ENCODE measurements around the gene NELL2.
"Not testable (repeated sequence)": the region's sequence is repeated elsewhere in the genome, so short reads cannot be mapped to it uniquely, and the experiment has no call there.

The NELL2 gene

DNA sequence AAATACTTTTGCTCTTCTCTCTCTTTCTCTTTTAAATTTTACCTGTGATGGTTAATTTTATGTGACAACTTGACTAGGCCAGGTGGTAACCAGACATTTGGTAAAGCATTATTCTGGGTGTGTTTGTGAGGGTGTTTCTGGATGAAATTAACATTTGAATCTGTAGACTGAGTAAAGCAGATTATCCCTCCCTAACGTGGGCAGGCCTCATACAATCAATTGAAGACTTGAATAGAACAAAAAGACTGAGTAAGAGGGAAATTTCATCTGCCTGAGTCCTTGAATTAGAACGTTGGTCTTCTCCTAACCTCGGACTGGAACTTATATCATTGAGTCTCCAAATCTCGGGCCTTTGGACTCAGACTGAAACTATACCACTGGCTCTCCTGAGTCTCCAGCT is 182.1 kb downstream of the NELL2 start:
- no peak for DNase-seq (ENCODE audit: low spot score)

DNA sequence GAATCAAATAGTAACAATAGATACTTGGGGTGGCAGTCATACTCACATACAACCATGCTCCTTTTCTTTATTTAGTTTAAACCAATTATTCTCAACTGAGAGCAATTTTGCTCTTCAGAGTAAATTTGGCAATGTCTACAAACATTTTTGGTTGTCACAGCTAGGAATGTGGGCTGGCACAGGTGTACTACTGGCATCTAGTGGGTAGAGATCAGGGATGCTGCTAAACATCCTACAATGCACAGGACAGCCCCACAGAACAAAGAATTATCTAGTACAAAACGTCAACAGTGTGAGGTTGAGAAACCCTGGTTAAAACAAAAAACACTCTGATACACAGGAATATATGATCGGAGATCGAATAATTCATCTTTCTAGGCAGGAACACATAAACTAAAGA is 186.5 kb downstream of the NELL2 start:
- DNase-seq (ENCODE audit: low spot score): no peak

DNA sequence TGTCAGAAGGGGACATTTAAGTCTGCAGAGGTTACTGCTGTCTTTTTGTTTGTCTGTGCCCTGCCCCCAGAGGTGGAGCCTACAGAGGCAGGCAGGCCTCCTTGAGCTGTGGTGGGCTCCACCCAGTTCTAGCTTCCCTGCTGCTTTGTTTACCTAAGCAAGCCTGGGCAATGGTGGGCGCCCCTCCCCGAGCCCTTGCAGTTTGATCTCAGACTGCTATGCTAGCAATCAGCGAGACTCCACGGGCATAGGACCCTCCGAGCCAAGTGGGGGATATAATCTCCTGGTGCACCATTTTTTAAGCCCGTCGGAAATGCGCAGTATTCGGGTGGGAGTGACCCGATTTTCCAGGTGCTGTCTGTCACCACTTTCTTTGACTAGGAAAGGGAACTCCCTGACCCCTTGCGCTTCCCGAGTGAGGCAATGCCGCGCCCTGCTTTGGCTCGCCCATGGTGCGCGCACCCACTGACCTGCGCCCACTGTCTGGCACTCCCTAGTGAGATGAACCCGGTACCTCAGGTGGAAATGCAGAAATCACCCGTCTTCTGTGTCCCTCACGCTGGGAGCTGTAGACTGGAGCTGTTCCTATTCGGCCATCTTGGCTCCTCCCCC is 189.2 kb downstream of the NELL2 start:
- not testable (repeated sequence) for DNase-seq (ENCODE audit: low spot score)

DNA sequence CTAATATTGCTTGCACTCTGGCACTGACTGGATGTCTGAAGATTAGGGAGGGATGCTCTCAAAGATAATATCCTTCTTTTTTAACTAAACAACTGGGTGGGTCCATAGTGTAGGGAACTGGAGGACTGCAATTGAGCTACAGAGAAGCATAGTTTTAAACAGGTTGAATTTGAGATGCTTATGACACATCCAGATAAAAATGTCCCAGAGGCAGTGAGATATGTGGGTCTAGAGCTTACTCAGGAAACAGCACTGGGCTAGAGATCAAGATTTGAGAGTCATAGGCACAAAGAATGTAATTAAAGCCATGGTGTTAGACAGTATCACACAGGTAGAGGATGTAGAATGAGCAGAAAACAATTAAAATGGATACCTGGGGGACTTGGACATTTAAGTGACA is 198.4 kb downstream of the NELL2 start:
- DNase-seq (ENCODE audit: low spot score): no peak

DNA sequence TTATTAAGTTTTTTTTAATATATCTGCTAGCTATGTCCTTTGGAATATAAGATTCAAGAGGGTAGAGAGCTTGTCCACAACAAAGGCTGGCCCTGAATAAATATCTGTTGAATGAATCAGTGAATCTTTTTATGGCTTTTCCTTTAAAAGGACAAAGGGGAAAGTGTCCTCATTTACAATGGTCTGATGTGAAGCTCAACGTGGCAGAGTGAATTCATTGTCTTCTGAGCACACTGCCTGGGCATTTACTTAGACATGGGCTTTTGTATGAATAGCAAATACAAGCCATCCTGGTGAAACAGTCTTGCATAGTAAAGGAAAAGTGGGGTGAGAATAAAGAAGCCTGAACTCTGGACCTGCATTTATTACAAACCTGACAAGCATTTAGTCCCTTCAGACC is 201.2 kb downstream of the NELL2 start:
- DNase-seq (ENCODE audit: low spot score): no peak

DNA sequence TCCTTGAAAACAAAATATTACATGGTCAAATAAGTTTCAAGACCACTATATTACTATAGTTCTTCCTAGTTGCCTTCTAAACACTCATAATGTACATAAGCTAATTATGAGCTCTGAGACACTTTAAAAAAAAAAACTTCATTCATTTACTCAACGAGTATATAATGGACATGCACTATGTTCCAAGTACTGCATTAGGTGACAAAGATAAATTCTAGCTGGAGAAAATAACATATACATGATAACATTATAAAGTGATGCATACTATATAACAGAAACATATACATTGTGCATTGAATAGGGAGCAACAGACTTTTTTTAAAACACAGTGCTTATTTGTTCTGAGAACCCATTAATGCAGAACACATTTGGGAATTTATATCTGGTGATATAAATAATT is 202.3 kb downstream of the NELL2 start:
- no peak for DNase-seq (ENCODE audit: low spot score)

DNA sequence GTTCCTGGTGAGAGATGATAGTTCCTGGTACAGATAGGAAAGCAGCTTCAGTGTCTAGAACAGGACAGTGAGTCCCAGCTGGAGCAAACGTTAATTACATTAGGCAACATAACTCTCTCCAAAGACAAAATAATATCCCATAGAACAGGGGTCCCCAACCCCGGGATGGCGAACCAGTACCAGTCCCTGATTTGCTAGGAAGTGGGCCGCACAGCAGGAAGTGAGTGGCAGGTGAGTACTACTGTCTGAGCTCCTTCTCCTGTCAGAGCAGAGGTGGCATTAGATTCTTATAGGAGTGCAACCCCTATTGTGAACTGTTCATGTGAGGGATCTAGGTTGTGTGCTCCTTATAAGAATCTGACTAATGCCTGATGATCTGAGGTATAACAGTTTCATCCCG is 204.1 kb downstream of the NELL2 start:
- DNase-seq (ENCODE audit: low spot score): no peak

DNA sequence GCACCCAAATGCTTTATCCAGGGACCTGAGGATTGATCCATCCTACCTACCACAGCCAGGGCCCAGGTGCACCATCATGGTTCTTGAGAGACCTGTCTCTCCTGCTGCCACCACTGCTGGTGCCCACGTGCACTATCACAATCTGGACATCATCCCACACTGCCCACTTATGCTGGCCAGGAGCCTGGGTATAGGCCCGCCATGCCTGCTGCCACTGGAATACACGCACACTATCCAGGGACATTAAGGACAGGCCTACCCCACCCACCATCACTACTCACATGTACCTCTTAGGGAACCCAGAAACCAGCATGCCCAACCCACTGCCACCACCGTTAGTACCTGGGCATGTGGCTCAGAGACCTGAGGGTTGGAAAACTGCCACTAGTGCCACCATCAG is 207.7 kb downstream of the NELL2 start:
- DNase-seq (ENCODE audit: low spot score): no peak

DNA sequence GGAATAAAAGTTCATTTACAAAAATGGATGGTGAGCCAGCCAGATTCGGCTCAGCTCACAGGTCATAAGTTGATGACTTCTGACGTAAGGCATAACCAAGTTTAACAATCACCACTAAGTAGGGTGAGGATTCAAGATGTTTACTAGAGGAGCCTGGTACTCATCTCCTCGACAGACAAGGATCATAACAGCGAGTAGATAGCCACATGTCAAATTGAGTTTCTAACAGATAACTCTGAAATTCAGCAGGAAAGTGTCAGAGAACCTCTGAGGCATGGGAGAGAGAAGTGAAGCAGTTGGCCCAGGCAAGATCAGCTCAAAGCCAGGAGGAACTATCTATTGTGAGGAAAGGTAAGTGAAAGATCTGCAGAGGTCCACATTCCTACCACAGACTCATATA is 208.7 kb downstream of the NELL2 start:
- DNase-seq (ENCODE audit: low spot score): no peak

DNA sequence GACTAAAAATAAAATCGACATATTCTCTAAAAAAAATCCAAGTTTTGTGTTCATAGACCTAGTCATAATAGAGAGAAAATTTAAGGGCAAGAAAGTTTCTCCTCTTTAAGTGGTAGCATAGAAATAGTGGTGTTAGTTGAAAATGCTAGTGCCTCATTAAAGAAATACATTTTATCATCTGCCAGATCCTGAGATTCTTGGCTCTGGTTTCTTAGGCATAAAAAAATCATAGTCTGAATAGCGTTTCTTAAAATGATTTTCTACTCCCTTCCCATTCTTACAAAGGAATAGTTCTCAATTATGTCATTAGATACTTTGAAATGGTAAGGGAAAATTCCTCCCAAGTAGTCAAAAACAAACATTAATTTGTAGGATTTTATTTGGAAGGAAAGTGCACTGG is 212.8 kb downstream of the NELL2 start:
- DNase-seq (ENCODE audit: low spot score): no peak

DNA sequence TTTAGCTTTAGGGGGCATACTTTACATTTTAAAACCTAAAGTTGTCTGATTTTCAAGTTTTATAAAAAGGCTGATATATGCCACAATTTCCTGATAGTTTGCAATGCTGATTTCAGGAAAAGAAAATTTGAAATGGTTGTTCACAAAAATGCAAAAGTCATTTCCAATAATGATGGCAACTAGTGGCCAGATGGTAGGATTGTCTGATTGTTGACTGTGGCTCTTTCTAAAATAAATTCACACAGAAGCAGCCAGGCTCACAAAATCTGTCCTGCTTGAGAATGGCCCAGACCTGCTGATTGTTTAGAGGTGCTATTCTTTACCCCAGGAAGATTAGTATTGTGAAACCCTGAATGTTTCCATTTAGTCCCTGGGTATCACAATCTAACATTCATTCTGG is 220.3 kb downstream of the NELL2 start:
- no peak for DNase-seq (ENCODE audit: low spot score)

DNA sequence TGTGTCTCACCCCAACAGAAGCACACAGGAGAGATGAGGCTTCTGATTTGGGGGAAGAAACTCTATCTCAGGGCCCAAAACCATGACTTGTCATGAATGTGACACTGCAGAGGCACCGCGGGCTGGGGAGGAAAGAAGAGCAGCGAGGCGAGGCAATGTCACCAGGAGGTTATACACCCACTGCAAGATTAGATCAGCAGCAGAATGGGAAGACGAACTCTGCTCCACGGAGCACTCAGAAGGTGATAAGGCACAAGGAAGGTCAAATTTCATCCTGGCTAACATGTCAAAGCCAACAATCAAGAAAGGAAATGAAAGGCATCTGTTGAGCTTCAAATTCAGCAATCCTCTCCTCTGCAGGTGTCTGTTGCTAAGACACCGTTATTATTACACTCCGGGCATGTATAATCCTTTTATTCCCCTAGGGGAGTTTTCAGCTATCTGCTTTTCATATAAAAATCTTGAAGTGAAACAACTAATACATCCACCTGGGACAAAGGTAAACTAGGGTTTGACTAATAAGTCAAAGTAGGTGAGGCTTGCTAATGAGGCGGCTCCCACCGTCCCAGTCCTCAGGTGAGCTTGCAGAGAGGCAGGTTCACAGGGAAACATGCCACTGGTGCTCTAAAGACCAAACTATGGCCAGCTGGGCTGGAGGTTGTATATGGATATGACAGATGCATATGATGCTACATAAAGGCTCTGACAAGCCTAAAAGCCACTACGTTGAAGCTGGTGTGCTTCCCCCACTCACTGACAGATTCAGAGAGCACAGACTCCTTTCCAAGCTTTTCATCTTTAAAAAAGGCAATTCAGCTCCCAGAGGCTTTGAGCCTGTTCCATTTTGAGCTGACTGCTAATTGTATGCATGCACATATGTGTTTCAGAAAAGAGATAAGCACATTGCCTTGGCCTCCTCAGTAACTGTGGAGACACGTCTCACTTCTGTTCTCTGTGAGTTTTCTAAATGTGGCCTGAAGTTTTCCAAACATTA is 221.2 kb downstream of the NELL2 start:
- no peak for DNase-seq (ENCODE audit: low spot score)

DNA sequence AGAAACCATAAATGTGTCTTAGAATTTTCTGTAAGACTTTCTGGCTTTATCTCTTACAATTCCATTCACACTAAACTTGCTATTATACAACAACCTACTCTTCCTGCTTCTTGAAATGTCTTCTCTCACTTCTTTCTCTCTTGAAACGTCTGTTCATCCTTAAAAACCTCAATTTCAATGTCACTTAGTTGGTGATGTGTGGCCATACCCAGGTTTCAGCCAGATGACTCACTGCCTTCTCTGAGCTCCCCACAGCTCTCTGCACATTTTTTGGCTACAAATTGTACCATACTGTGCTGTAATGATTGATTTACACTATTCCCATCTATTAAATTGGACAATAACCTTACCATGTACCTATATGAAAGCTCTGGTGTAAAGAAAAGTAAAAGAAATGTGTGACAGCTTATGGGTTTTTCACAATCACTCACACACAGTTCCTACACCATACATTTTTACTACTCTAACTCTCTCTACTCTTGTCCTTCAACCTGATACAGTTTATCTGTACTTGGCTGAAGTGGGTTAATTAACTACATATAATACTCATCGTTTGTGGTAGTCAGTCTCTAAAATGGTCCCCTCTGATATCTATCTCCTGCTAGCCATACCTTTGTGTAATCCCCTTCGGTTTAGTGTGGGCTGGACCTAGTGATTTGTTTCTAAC is 222.1 kb downstream of the NELL2 start:
- DNase-seq (ENCODE audit: low spot score): no peak

DNA sequence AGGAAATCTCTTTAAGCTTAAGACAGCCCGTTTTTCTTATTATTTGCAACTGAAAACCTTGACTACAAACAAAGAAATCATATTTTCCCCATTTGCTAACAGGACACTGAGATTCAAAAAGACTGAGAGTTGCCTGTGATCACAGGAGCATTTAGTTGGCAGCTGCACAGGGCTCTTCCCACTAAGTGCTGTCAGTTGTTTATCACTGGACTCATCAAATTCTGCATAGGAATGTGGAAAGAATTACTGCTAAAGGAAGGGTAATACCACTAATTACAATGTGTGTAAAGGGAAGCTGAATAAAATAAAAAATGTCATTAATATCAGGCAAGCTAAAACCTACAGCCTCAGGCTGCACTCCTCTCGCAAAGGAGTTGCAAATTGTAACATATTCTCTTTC is 226.4 kb downstream of the NELL2 start:
- no peak for DNase-seq (ENCODE audit: low spot score)

DNA sequence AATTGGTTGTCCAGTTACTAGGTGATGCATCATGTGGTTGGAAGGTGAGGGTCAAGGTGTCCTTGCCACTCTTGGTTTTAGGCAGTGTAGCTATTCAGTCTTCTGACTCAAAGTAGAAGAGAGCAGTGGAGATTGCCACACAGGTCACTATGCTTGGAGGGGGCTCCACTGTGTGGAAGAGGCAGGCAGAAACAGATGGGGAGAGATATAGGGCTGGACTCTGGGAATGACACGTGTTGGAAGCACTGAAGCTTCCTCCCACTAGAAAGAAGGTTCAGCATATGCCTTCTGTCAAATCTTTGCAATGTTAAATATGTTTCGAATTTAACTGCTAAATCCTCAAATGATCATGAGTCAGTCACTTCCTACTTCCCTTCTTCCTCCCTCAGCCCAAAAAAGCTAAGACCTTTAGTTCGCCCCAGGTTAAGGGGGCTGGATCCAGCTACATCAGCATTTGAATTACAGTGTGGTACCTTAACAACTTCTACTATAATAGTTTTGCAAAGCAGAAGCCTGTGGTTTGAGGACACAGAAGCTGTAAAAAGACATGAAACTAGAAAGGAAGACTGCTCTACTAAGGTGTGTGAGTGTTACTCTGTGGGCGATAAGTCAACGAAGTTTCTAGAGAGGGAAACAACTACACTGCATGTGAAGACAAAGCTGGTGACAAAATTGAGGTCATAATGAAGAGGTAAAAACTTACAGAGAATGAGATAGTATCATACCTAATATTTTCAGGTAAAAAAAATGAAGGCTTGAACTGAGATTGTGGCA is 228.0 kb downstream of the NELL2 start:
- DNase-seq (ENCODE audit: low spot score): no peak

DNA sequence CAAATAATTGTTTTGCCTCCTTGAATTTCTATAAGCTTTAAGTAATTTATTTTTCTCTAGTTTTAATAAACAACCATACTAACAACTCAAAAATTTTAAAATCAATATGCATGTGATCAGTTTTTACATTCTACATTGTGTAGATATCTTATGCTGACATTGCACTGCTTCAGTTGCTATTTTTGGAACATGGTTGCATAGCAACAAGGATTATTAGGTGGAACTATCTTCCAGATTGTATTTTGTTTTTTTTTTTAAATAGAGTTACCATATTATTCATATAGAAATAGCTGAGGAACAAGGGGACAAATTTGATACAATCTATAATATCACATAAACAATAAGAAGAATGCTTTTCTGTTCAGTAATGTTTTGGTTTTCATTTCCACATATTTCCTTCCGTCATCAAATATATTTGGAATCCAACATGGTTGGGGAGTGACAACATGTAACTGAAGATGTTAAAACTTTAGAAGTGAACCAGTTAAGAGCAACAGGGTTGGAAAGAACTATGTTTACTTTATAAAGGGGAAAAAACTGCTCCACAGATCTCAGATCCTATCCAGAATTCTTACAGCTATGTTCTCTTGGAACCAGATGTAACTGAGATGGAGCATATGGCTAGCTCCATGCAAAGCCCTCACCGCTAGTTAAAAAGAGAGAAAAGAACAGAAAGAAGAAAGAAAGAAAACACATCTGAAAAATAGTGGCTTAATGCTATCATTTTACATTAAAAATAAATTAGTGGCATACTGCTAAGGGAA is 235.5 kb downstream of the NELL2 start:
- no peak for DNase-seq (ENCODE audit: low spot score)

DNA sequence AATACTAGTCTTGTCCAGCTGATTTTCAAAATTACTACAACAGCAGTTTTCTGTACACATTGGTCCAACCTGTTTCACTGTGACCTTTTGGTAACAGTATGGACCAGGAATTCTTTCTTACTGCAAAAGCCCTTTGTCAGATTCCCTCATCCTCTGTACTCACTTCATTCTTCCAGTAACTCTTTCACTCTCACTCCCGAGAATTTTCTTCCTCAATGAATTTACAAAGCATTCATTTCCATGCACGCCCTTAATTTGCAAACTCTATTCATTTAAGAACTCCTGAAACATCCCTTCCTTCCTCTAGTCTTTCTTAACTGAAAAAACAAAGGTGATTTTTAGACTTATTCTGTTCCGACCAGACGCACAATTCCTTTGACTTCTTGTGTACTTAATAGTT is 238.2 kb downstream of the NELL2 start:
- DNase-seq (ENCODE audit: low spot score): no peak

DNA sequence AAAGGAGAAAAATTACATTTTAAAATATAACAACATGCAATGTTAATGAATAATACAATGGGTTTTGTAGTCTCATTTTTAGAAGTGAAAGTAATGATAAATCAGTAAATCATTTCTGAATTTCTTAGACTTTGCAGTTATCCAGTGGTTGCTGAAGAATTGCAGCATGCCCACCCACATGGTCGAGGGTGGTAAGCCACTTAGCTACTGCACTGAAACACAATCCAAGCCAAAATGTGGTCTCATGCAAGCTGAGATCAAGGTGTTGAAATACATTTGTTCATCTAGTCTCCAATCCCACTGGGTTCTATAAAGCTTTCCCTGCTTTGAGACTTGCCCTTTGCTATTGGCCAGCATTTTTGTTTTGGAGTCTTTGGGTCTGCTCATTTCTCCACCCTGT is 247.9 kb downstream of the NELL2 start:
- DNase-seq (ENCODE audit: low spot score): no peak

DNA sequence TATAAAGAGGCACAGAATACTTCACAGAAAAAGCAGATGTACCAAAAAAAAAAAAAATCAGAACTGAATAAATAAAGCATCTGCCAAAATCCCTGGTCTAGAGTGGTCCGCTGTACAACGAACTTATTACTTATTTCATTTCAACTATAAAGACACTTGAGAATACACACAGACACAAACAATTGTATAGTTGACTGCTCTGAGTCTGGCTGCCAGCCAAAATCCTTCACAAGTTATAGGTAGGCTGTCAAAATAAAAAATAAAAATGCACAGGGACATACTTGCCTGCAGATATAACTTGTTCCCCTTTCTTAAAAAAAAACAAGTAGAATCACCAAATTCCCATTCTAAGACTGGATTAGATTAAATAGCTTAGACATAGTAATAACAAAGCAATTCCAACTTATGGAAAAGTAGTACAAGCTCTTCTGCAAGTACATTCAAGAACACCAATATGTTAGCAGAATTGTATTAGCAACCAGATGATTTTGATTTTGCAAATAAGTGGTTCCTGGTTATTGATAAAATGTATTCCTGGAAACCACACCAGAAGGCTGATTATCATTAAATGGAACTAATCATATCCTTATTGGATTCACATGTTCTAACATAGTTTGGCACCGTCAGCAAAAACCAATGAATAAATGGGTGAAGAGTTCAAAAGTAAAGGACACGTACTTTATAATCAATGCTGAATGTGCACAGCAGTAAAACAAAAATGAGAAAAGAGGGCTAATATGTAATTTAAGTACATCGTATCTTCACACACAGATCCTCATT is 248.5 kb downstream of the NELL2 start:
- no peak for DNase-seq (ENCODE audit: low spot score)

DNA sequence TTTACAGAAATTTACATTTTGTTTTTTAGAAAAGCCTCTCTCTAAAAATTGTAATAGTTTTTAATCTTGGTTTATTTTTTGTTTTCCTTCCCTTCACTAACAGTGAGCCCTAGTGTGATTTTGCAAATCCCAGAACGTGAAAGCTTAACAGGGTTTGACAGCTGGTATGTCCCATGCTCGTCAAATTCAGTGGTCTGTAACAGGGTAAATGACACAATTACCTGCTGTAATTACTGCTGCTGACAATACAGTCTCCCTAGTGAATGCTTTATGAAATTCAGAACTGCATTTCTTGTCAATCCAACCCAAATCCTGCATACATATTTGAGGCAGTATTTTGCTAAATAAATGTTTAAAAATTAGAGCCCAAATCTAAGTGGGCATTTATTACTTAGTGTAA is 249.2 kb downstream of the NELL2 start:
- no peak for DNase-seq (ENCODE audit: low spot score)

DNA sequence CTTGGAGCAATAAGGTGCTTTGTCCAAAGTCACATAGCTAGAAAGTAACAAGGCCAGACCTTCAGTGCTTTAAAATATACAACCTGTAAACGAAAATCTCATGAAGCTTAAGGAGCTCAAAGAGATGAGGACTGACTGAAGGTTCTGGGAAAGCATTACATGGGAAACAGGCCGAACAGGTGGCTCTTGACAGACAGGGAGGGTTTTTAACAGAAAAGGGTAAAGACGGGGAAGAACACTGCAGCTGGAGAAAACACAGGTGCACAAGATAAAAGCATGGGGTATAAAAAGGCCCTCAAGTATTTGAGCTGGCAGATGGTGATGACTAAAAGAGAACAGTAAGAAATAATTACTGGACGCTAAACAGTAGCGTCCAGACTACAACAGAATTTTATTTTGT is 257.2 kb downstream of the NELL2 start:
- DNase-seq (ENCODE audit: low spot score): no peak
